Right atrium auricular region (tissue), 2 donors: ENCODE results near the gene UNC80. TPM values are rescaled to one million over a fixed set of nuclear protein-coding genes. Genes with fewer than 3 reads are reported as not detected.

Experiments
- DNase-seq: peaks from one replicate; pipeline ENCODE4 v3.0.0-alpha.2; 2019; ENCODE audit warnings: low spot score
- H3K27ac ChIP-seq, 2 donors: fragments of 200-600 bp; sonication (generic); 1 replicate in 1 of 2; 2 replicates in 1 of 2; pipeline ENCODE4 v1.5.1; 2016 to 2019
- H3K27me3 ChIP-seq, 2 donors: fragments of 200-600 bp; sonication (generic); one replicate each; pipeline versions ENCODE4 v1.5.1 to v1.6.0; 2017 to 2019
- H3K36me3 ChIP-seq: fragments of 200-600 bp; sonication (generic); one replicate; pipeline ENCODE4 v1.5.1; 2016
- H3K4me1 ChIP-seq, 2 donors: fragments of 200-600 bp; sonication (generic); one replicate each; pipeline versions ENCODE4 v1.5.1 to v1.6.0; 2017 to 2019
- H3K4me3 ChIP-seq, 2 donors: fragments of 200-600 bp; sonication (generic); 1 replicate in 1 of 2; 2 replicates in 1 of 2; pipeline ENCODE4 v1.5.1; 2017 to 2019; ENCODE audit warnings: mild to moderate bottlenecking in 1 of 2, moderate library complexity in 1 of 2
- H3K9me3 ChIP-seq, 2 donors: fragments of 200-600 bp; sonication (generic); one replicate each; pipeline ENCODE4 v1.5.1; 2019
- total RNA-seq, 2 donors: library from RNA; depleted of rRNA; stranded (reverse); fragments of >200 nt; gene quantifications; one replicate each; pipeline ENCODE4 v1.1.0, GENCODE V29; 2016
- TF ChIP-seq, protein P1 (sequence below), 2 donors: fragments of 200-600 bp; sonication (generic); IDR thresholded peaks; one replicate each; pipeline ENCODE4 v1.5.1; 2019; ENCODE audit warnings: antibody characterized with exemption in 2 of 2

UNC80 gene
- total RNA-seq, 2 donors from 2014 or later: 0.20 TPM; not detected in 1

DNA sequence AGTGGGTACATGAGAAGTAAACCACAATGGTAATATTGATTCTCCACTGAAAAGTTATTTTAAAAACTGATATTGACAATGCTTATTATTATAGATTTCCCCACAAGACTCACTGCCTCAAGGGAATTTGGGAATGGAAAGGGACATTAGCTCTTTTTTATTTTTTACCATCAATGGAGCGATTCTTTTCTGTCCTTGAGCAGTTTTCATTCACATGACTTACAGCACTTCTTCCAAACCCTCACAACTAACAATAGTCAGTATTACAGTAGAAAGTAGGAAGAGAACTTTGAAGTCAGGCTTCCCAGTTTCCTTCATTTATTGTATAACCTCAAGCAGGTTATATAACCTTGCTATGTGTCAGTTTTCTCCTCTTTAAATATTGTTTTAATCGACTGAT, 4.3 kb upstream of the UNC80 start:
- DNase-seq: no peak
- Histone ChIP-seq H3K9me3 (no peaks in the 10 kb centered on the region), H3K36me3 (no peaks in the 10 kb centered on the region), H3K27me3 (no peaks in the 10 kb centered on the region), H3K4me3 (no peak overlapping the region), H3K27ac (no peak overlapping the region), H3K4me1 (peaks cover 0 to 10% of the 10 kb centered on the region in 2 donors)
- TF ChIP-seq, protein P1, sequence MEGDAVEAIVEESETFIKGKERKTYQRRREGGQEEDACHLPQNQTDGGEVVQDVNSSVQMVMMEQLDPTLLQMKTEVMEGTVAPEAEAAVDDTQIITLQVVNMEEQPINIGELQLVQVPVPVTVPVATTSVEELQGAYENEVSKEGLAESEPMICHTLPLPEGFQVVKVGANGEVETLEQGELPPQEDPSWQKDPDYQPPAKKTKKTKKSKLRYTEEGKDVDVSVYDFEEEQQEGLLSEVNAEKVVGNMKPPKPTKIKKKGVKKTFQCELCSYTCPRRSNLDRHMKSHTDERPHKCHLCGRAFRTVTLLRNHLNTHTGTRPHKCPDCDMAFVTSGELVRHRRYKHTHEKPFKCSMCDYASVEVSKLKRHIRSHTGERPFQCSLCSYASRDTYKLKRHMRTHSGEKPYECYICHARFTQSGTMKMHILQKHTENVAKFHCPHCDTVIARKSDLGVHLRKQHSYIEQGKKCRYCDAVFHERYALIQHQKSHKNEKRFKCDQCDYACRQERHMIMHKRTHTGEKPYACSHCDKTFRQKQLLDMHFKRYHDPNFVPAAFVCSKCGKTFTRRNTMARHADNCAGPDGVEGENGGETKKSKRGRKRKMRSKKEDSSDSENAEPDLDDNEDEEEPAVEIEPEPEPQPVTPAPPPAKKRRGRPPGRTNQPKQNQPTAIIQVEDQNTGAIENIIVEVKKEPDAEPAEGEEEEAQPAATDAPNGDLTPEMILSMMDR (IDR thresholded peaks at IDR 0.05): no peak

DNA sequence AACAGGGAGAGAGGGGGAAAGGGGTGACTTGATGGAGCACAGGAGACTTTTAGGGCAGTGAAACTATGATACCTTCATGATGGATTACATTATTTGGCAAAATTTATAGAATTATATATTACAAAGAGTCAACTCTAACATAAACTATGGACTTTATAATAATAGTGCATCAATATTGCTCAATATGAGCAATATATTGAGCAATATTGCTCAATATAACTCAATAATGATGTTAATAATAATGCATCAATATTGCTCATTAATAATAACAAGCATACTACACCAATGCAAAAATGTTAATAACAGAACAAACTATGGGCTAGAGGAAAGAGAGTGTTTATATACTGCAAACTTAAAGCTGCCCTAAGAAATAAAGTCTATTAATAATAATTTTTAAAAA, 3.1 kb upstream of the UNC80 start:
- TF ChIP-seq, protein P1 (IDR thresholded peaks at IDR 0.05): no peak
- Histone ChIP-seq H3K4me3 (no peak overlapping the region), H3K9me3 (no peaks in the 10 kb centered on the region), H3K36me3 (no peaks in the 10 kb centered on the region), H3K4me1 (peaks cover 0 to 10% of the 10 kb centered on the region in 2 donors), H3K27ac (no peak overlapping the region), H3K27me3 (peaks cover 0 to 5% of the 10 kb centered on the region in 2 donors)
- no peak for DNase-seq

DNA sequence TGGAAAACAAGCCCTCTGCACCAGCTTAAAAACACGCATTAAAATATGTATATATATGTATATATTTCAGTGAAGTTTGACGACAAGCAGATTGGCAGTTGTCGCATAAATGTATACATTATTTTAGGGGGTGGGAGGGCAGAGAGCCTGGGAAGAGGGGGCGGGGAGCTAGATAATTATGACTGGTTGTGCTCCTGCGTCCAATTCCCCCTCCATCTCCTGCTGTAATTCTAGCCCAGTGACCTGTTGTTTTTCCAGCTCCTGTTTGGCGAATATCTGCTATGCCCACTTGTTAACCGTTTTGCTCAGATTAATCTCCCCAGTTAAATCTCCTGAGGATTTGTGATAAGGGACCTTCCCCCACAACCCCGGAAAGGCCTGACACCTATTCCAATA, 656 bp downstream of the UNC80 start:
- TF ChIP-seq, protein P1 (IDR thresholded peaks at IDR 0.05): no peak
- DNase-seq: no peak
- Histone ChIP-seq H3K27me3 (peaks cover 0 to 5% of the 10 kb centered on the region in 2 donors), H3K36me3 (no peaks in the 10 kb centered on the region), H3K4me3 (no peak overlapping the region), H3K9me3 (no peaks in the 10 kb centered on the region), H3K4me1 (peaks cover 0 to 10% of the 10 kb centered on the region in 2 donors), H3K27ac (no peak overlapping the region)

DNA sequence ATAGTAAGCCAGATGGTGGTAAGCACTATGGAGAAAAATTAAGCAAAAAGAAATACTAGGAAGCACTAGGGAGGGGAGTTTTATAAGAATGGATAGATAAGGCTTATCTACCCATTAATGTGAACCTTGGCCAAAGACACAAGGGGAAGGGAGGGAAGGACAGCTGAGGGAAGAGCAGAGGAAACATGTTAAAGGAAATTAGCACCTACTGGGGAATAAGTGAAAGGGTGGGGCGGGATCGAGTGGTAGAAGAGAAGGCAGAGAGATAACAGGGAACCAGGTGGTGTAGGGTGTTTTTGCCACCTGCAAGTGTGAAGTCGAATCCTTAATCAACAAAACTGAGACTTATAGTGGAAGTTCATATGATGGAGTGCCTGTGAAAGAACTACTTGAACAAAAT, 1.7 kb downstream of the UNC80 start:
- DNase-seq: no peak

DNA sequence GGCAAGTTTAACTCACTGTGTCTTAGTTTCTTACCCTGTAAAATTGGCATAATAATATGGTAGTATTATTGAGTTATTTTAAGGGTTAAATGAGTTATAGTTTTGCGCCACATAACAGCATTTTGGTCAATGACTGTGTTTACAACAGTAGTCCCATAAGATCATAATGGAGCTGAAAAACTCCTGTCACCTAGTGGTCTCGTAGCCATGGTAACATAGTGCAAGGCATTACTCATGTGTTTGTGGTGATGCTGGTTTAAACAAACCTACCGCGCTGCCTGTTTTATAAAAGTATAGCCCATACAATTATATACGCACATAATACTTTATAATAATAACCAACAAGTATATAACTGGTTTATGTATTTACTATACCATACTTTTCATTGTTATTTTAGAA, 15.8 kb downstream of the UNC80 start:
- H3K4me1 ChIP-seq: no peaks in the 10 kb centered on the region
- DNase-seq: no peak
- H3K27me3 ChIP-seq: no peaks in the 10 kb centered on the region
- H3K27ac ChIP-seq: no peak overlapping the region
- H3K9me3 ChIP-seq: no peaks in the 10 kb centered on the region
- TF ChIP-seq, protein P1 (IDR thresholded peaks at IDR 0.05): no peak
- H3K36me3 ChIP-seq: no peaks in the 10 kb centered on the region
- no peak overlapping the region for H3K4me3 ChIP-seq

More for the DNA sequence above, 1.7 kb downstream of the UNC80 start:
- TF ChIP-seq, protein P1 (IDR thresholded peaks at IDR 0.05): no peak
- Histone ChIP-seq H3K9me3 (no peaks in the 10 kb centered on the region), H3K36me3 (no peaks in the 10 kb centered on the region), H3K4me3 (no peak overlapping the region), H3K27me3 (peaks cover 0 to 5% of the 10 kb centered on the region in 2 donors), H3K27ac (no peak overlapping the region), H3K4me1 (peaks cover 0 to 10% of the 10 kb centered on the region in 2 donors)

DNA sequence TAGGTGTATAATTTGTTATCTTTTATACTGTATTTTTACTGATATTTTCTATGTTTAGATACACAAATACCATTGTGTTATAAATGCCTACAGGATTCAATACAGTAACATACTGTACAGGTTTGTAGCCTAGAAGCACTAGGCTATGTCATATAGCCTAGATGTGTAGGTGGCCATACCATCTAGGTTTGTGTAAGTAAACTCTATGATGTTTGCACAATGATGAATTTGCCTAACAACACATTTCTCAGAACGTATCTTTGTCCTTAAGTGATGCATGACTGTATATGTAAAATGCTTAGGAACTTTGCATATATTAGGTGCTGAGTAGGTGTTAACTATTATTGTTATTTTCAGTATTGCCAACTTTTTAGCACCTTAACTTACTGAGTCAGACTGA, 17.3 kb downstream of the UNC80 start:
- H3K4me3 ChIP-seq: no peak overlapping the region
- no peak for DNase-seq
- no peaks in the 10 kb centered on the region for H3K9me3 ChIP-seq
- H3K27me3 ChIP-seq: no peaks in the 10 kb centered on the region
- no peaks in the 10 kb centered on the region for H3K4me1 ChIP-seq
- H3K36me3 ChIP-seq: no peaks in the 10 kb centered on the region
- no peak overlapping the region for H3K27ac ChIP-seq
- TF ChIP-seq, protein P1 (IDR thresholded peaks at IDR 0.05): no peak
